ENCODE data around the gene DOCK9.
"Not testable (repeated sequence)": the region's sequence is repeated elsewhere in the genome, so short reads cannot be mapped to it uniquely, and the experiment has no call there.

Gene DOCK9

GRCh38 chr13:98766697-98767096 is 211.2 kb downstream of the DOCK9 start:
- no peak for DNase-seq

- DNase-seq, result no peak
Observed at GRCh38 chr13:98765996-98766519, 211.8 kb downstream of the DOCK9 start.

- DNase-seq, result no peak
Observed at GRCh38 chr13:98761986-98762616, 215.8 kb downstream of the DOCK9 start.

- DNase-seq, result peak; percentile 59
Observed at GRCh38 chr13:98761126-98761985, 216.5 kb downstream of the DOCK9 start.

GRCh38 chr13:98755729-98756128 is 222.1 kb downstream of the DOCK9 start:
- DNase-seq, result no peak

GRCh38 chr13:98755116-98755515 is 222.7 kb downstream of the DOCK9 start:
- DNase-seq, result no peak

GRCh38 chr13:98754468-98754867 is 223.4 kb downstream of the DOCK9 start:
- not testable (repeated sequence) for DNase-seq

GRCh38 chr13:98752467-98753290 is 225.2 kb downstream of the DOCK9 start, which contains the start of gene SLC15A1:
TSS of gene SLC15A1 (minus strand) at chr13:98752672. CDS start at chr13:98752598, 74 bp downstream.
- DNase-seq, result no peak

- no peak for DNase-seq
Observed at GRCh38 chr13:98751861-98752466, 225.9 kb downstream of the DOCK9 start.

GRCh38 chr13:98751367-98751782 is 226.5 kb downstream of the DOCK9 start:
- DNase-seq, result no peak

GRCh38 chr13:98749501-98749900 is 228.4 kb downstream of the DOCK9 start:
- DNase-seq, result no peak

GRCh38 chr13:98746968-98747367 is 230.9 kb downstream of the DOCK9 start:
- no peak for DNase-seq

All from suppressor macrophage treated with lipopolysaccharide for 4 hours (primary cell).